Lung (tissue), 12 donors: ENCODE data around the gene MYRIP. TPM values are rescaled to one million over a fixed set of nuclear protein-coding genes. Genes with fewer than 3 reads are reported as not detected.
"Not testable (repeated sequence)": the region's sequence is repeated elsewhere in the genome, so short reads cannot be mapped to it uniquely, and the experiment has no call there.

Experiments
- ATAC-seq: fragments of 200-7000 bp; cut with Tn5 transposase; one replicate; pipeline ENCODE4 v1.9.1; 2020; ENCODE audit warnings: moderate number of reproducible peaks; ENCODE audit not compliant: insufficient read depth, low FRiP score
- DNase-seq, 3 donors: peaks; one replicate each; pipeline ENCODE4 v3.0.0-alpha.2; 2013 to 2017
- H3K27ac ChIP-seq, 2 donors: one replicate each; pipeline ENCODE4 v1.5.1; 2013; ENCODE audit warnings: mild to moderate bottlenecking in 2 of 2, moderate library complexity in 2 of 2, control low read depth in 1 of 2, inconsistent platforms in 1 of 2, low read depth in 1 of 2, low read length in 1 of 2
- H3K27me3 ChIP-seq, 3 donors: one replicate each; pipeline ENCODE4 v1.5.1; 2013; ENCODE audit warnings: low read length in 2 of 3; ENCODE audit not compliant: control insufficient read depth in 3 of 3, insufficient read depth in 3 of 3
- H3K36me3 ChIP-seq, 4 donors: one replicate each; pipeline ENCODE4 v1.5.1; 2013; ENCODE audit warnings: low read length in 4 of 4, mild to moderate bottlenecking in 1 of 4, moderate library complexity in 1 of 4; ENCODE audit not compliant: control insufficient read depth in 4 of 4, insufficient read depth in 4 of 4
- H3K4me1 ChIP-seq, 5 donors: one replicate each; pipeline ENCODE4 v1.5.1; 2013; ENCODE audit warnings: low read length in 5 of 5, mild to moderate bottlenecking in 2 of 5, moderate library complexity in 1 of 5; ENCODE audit not compliant: control insufficient read depth in 5 of 5, insufficient read depth in 5 of 5
- H3K4me3 ChIP-seq: one replicate; pipeline ENCODE4 v1.5.1; 2013; ENCODE audit warnings: mild to moderate bottlenecking, control low read depth, moderate library complexity
- H3K9ac ChIP-seq, 2 donors: one replicate each; pipeline ENCODE4 v1.5.1; 2013; ENCODE audit warnings: low read length in 2 of 2, control low read depth in 1 of 2; ENCODE audit not compliant: insufficient read depth in 1 of 2
- H3K9me3 ChIP-seq, 4 donors: one replicate each; pipeline ENCODE4 v1.5.1; 2013; ENCODE audit warnings: low read length in 3 of 4, mild to moderate bottlenecking in 1 of 4, moderate library complexity in 1 of 4; ENCODE audit not compliant: control insufficient read depth in 4 of 4, insufficient read depth in 3 of 4
- CTCF ChIP-seq: IDR thresholded peaks from 2 replicates; pipeline ENCODE4 v1.5.1; 2012; ENCODE audit warnings: mild to moderate bottlenecking; ENCODE audit errors: control extremely low read depth, extremely low read depth
- WGBS, 2 donors: extraction: QIAGEN DNeasy Blood & Tissue Kit; methylation state at CpG; one replicate each; pipeline ENCODE4 v1.1.7; 2013; 5-methylcytosine and 5-hydroxymethylcytosine counted together
- polyA plus RNA-seq, 2 donors: library from polyadenylated mRNA; stranded (reverse); fragments of 200-250 nt; gene quantifications; one replicate each; pipeline ENCODE4 v1.2.1, GENCODE V29; 2013
- total RNA-seq, 2 donors: library from RNA; depleted of rRNA in 1 of 2; stranded (reverse); fragments of >200 nt in 1 of 2; gene quantifications; one replicate each; pipeline ENCODE4 v1.2.1, GENCODE V29; 2014 to 2021
- donor health status: control.
- donor health status: control.
- donor health status: Bipolar disorder and iron deficiency.
- donor health status: healthy.
- donor health status: DM: yes; HTN: yes; CAD: no.

Gene MYRIP
- total and polyA plus RNA-seq, 4 donors, result 0.30 to 2.5 (median 0.77) TPM

GRCh38 chr3:39811561-39811960, 2.2 kb downstream of the MYRIP start:
- DNase-seq (no peak), ATAC-seq (no peak)
- TF ChIP-seq CTCF, result no peak
- Histone ChIP-seq H3K36me3 (no peaks in the 10 kb centered on the region), H3K27ac (no peak overlapping the region), H3K27me3 (peaks cover 0 to 69% (median 41%) of the 10 kb centered on the region in 3 donors), H3K9ac (no peak overlapping the region), H3K4me1 (peaks cover 0 to 12% (median 8%) of the 10 kb centered on the region in 5 donors), H3K9me3 (peaks cover 0 to 4% (median 0%) of the 10 kb centered on the region in 4 donors), H3K4me3 (no peak overlapping the region)
- WGBS, 2 donors, result 87 to 92% methylated on average over 9 of the region's 9 CpGs

- ATAC-seq (no peak), DNase-seq (no peak)
- Histone ChIP-seq H3K9ac (no peak overlapping the region), H3K9me3 (peaks cover 0 to 4% (median 0%) of the 10 kb centered on the region in 4 donors), H3K27me3 (peaks cover 0 to 64% (median 37%) of the 10 kb centered on the region in 3 donors), H3K27ac (no peak overlapping the region), H3K4me3 (no peak overlapping the region), H3K36me3 (no peaks in the 10 kb centered on the region), H3K4me1 (peaks cover 0 to 12% (median 8%) of the 10 kb centered on the region in 5 donors)
- 66 to 76% methylated on average over 2 of the region's 2 CpGs for WGBS, 2 donors
- TF ChIP-seq CTCF, result no peak
Observed at GRCh38 chr3:39812537-39812936, 3.1 kb downstream of the MYRIP start.

- no peak overlapping the region for H3K27ac ChIP-seq
- peaks cover 0 to 2% (median 0%) of the 10 kb centered on the region in 4 donors for H3K9me3 ChIP-seq
- H3K36me3 ChIP-seq, result no peaks in the 10 kb centered on the region
- DNase-seq (peak in 1 of 3 donors; percentile 3), ATAC-seq (no peak)
- H3K9ac ChIP-seq, result no peak overlapping the region
- peaks cover 0 to 49% (median 24%) of the 10 kb centered on the region in 3 donors for H3K27me3 ChIP-seq
- H3K4me3 ChIP-seq, result no peak overlapping the region
- peaks cover 0 to 11% (median 8%) of the 10 kb centered on the region in 5 donors for H3K4me1 ChIP-seq
- TF ChIP-seq CTCF, result no peak
Observed at GRCh38 chr3:39814007-39814406, 4.6 kb downstream of the MYRIP start.

GRCh38 chr3:39819899-39820298, 10.5 kb downstream of the MYRIP start:
- Histone ChIP-seq H3K4me1 (no peaks in the 10 kb centered on the region), H3K4me3 (no peak overlapping the region), H3K9ac (no peak overlapping the region), H3K27me3 (peaks cover 0 to 15% (median 2%) of the 10 kb centered on the region in 3 donors), H3K36me3 (no peaks in the 10 kb centered on the region), H3K27ac (no peak overlapping the region), H3K9me3 (no peaks in the 10 kb centered on the region)
- ATAC-seq (no peak), DNase-seq (no peak)
- no peak for TF ChIP-seq CTCF
- whole genome bisulfite sequencing, 2 donors, result 23 to 24% methylated on average over 3 of the region's 3 CpGs

GRCh38 chr3:39833764-39834163, 24.4 kb downstream of the MYRIP start:
- H3K9ac ChIP-seq, H3K4me3 ChIP-seq, H3K36me3 ChIP-seq, H3K4me1 ChIP-seq, H3K27ac ChIP-seq, ATAC-seq, H3K27me3 ChIP-seq, DNase-seq, H3K9me3 ChIP-seq: not testable (repeated sequence)
- WGBS, 2 donors, result 86 to 90% methylated on average over 4 of the region's 4 CpGs
